Choroid plexus epithelial cell (primary cell): Measurements from ENCODE around the gene AACS.

Experiments
- DNase-seq: peaks from one replicate; pipeline ENCODE4 v3.0.0-alpha.2; 2010; ENCODE audit warnings: low read depth
- H3K4me3 ChIP-seq: 2 replicates; pipeline ENCODE4 v1.5.1; 2011; ENCODE audit warnings: low read depth, mild to moderate bottlenecking, control low read depth, low read length, moderate library complexity
- TF ChIP-seq, protein P1 (sequence below): conservative IDR thresholded peaks from 2 replicates; pipeline ENCODE4 v1.5.1; 2011; ENCODE audit warnings: low read depth, mild to moderate bottlenecking, control low read depth, inconsistent platforms, low read length, moderate library complexity

The AACS gene

DNA sequence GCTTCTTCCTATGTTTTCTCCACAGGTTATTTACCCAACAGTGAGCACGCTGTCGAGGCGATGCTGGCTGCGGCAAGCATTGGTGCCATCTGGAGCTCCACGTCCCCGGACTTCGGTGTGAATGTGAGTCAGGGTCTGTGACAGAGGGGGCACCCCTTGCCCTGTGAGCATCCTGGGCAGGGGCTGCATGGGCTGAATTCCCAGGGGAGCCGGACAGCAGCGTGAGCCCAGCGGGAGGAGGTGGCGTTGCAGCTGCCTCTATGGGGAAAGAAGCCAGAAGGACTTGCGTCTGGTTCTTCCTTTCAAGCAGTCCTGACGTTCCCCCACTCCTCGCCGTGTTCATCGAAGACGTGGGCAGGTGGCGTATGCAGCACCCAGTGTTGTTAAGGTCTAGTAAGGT is 26.2 kb downstream of the AACS start:
- DNase-seq = no peak
- TF ChIP-seq, protein P1, sequence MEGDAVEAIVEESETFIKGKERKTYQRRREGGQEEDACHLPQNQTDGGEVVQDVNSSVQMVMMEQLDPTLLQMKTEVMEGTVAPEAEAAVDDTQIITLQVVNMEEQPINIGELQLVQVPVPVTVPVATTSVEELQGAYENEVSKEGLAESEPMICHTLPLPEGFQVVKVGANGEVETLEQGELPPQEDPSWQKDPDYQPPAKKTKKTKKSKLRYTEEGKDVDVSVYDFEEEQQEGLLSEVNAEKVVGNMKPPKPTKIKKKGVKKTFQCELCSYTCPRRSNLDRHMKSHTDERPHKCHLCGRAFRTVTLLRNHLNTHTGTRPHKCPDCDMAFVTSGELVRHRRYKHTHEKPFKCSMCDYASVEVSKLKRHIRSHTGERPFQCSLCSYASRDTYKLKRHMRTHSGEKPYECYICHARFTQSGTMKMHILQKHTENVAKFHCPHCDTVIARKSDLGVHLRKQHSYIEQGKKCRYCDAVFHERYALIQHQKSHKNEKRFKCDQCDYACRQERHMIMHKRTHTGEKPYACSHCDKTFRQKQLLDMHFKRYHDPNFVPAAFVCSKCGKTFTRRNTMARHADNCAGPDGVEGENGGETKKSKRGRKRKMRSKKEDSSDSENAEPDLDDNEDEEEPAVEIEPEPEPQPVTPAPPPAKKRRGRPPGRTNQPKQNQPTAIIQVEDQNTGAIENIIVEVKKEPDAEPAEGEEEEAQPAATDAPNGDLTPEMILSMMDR = no peak
- no peak overlapping the region for H3K4me3 ChIP-seq

- no peak overlapping the region for H3K4me3 ChIP-seq
- peak; percentile 72 for DNase-seq
- TF ChIP-seq, protein P1 = no peak
These were observed 27.1 kb downstream of the AACS start for GRCh38 chr12:125092108-125092871.

GRCh38 chr12:125092872-125093680 is 27.8 kb downstream of the AACS start:
- H3K4me3 ChIP-seq = no peak overlapping the region
- DNase-seq = peak; percentile 60
- TF ChIP-seq, protein P1 = no peak

- TF ChIP-seq, protein P1 = no peak
- no peak overlapping the region for H3K4me3 ChIP-seq
- DNase-seq = no peak
These were observed 28.6 kb downstream of the AACS start for GRCh38 chr12:125093681-125094330.

DNA sequence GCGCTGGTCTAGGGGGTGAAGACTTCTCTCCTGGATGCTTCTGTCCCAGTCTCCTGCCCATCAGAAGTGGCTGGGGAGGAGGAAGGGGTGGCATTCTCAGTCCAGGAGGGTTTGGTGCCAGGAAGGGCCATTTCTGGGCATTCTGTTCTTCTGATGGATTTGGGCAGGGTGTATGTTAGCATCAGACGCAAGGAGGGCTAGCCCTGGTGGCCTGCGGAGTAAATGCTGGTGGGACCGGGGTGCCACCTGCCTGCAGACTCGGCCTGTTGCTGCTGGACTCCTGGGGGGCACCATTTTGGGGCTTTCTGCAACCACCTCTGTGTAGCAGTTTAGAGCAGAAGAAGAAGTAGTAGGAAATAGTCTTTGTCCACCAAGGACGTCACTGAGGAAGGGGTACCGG is 31.7 kb downstream of the AACS start:
- H3K4me3 ChIP-seq = no peak overlapping the region
- TF ChIP-seq, protein P1 = no peak
- no peak for DNase-seq

DNA sequence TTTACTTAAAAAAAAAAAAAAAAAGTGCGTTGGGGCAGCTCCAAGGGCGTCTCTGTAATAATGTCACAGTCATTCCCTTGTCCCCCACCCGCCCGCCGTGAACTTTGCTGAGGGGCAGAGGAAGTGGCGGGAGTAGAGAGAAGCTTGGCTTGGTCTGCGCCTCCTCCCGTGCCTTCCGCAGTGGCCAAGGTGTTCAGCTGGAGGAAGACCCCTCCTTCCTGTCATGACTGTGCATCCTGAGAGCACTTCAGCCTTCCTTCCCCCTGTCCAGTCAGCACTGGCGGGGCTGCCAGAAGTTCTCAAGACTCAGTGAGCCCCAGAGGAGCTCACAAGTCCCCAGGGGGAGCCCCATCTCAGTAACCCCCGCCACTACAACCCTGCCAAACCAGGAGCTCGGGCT is 32.2 kb downstream of the AACS start:
- no peak overlapping the region for H3K4me3 ChIP-seq
- no peak for DNase-seq
- TF ChIP-seq, protein P1 = no peak
